Stimulated activated naive CD4-positive, alpha-beta T cell (primary cell): Measurements from ENCODE around the gene CYP8B1.
A peak's percentile ranks its signal among the peaks of the same experiment; 100 is the strongest.
"Not testable (repeated sequence)": the region's sequence is repeated elsewhere in the genome, so short reads cannot be mapped to it uniquely, and the experiment has no call there.

Source experiments
- DNase-seq, 6 experiments: peaks; one replicate each; lab custom pipeline; 2025; lab: John Stamatoyannopoulos, UW

The CYP8B1 gene

DNA sequence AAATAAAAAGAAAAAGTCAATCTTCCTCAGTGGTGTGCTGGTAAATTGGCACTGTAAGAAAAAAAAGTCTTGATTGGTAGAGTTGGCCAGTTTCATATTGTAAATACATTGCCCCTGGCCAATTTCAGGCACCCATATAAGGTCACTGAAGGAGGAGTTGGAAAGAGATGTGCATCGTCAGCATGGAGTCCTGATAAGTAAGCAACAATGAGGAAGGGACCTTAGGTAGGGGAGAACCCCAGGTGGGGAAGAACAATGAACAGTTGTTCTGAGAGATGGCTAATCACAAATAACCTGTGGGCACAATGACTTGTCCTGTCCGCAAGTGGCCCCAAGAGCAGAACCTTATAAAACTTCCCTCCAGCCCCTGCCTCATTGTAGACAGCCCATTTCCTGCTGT is 8.6 kb upstream of the CYP8B1 start:
- no peak for DNase-seq

DNA sequence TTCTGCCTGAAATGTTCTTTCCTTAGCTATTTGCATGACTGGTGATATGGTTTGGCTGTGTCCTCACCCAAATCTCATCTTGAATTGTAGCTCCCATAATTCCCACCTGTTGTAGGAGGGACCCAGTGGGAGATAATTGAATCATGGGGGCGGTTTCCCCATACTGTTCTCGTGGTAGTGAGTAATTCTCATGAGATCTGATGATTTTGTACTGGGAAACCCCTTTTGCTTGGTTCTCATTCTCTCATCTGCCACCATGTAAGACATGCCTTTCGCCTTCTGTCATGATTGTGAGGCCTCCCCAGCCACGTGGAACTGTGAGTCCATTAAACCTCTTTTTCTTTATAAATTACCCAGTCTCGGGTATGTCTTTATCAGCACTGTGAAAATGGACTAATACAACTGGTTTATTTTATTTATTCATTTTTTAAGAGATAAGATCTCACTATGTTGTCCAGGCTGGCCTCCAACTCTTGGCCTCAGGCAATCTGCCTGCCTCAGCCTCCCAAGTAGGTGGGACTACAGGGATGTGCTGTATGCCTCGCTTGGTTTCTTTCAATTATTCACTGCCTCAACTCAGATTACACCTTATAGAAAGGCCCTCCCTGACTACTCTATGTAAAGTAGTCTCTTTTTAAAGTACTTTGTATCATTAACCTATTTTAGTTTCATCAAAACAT is 7.7 kb upstream of the CYP8B1 start:
- DNase-seq, result not testable (repeated sequence)

DNA sequence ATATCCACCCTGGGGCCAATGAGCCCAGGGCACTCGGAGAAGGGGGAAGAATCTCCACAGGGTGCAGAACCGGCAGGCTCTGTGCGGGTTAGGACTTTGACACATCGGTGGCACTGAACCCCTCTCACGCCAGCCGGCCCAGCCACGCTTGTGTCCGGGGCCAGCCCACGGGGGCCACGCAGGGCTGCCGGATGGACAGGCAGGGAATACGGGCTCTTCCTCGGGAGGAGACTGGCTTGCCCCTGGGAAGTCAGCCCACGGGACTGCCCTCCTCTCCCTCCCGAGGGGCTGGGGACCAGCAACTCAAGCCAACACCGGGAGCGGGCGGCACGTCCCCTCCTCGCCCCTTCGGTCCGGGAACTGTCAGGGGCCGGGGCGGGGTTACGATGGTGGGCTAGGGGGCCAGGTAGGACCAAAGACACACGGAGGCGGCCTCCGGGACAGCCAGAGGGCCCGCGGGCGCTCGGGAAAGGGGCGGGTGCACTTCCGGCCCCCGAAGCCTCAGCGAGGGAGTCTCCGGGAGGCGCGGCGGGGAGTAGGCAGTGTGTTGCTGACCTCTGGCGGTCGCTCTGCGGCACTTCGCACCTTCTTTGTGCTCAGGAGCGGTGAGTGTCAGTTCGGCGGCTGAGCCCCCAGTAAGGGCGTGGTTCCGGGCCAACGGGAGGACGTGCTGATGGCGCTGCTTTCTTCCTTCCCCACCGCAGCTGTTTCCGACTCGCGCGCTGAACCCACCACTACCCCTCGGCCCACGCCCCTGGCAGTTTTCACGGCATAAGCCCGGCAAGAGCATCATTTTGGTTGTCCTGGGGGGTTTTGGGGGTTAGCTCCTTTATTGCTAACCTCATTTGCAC is 5.1 kb upstream of the CYP8B1 start:
- DNase-seq, result peak; percentile 77 to 85 (median 80)

DNA sequence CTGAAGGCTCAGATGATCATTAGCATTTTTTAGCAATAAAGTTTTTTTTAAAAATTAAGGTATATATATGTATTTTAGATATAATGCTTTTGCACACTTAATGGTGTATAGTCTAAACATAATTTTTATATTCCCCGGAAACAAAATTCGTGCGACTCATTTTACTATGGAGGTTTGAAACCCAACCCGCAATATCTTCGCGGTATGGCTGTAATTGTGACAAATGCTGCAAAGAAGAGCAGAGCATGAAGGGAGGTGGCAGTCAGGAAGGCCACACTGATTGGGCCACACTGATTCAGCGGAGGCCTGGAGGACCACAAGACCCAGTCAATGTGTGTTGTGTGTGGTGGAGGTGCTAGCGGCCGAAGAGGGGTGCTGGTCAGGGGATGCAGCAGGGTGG is 4.5 kb upstream of the CYP8B1 start:
- no peak for DNase-seq

DNA sequence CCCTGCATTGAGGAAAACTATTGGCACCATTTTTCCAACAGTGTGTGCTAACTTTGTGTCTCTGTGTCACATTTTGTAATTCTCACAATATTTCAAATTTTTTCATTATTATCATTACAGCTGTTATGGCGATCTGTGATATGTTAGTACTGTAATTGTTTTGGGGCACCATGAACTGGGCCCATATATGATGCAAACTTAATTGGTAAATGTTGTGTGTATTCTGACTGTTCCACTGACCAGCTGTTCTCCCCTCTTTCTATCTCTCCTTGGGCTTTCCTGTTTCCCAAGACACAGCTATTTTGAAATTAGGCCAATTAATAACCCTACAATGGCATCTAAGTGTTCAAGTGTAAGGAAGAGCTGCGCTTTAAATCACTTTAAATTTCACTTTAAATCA is 2.2 kb upstream of the CYP8B1 start:
- DNase-seq, result no peak

DNA sequence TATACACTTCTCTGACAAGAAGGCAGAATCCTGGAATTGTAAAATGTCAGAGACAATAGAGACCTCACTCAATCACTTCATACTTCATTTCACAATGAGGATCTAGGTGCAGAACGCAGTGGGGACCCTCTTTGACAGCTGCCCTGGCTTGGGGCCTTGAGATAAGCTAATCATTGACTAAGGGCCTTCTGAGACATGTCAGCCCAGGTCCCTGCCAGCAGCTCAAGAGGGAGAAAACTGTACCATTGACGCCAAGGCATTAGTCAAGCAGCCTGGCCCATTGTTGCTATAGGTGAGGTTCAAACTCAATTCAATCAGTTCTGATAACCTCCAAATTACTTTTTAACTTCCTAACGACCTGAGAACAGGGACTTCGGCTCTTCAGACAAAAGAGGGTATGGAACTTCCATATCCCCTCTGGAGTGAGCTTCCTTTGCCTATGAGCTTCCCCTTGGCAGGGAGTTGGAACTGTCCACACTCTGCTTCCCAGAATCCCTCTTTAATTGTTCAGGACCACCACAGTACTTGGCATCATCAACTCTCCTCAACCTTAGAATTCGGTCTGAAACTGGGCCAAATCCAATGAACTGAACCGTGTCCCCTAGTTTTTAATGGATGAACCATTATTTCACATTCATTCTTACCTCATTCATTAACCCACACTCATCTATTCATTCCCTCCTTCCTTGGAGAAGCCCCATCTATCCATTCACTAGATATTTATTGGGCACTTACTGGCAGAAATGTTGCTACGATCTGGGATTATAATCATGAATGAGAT is 1.5 kb upstream of the CYP8B1 start:
- DNase-seq, result no peak

DNA sequence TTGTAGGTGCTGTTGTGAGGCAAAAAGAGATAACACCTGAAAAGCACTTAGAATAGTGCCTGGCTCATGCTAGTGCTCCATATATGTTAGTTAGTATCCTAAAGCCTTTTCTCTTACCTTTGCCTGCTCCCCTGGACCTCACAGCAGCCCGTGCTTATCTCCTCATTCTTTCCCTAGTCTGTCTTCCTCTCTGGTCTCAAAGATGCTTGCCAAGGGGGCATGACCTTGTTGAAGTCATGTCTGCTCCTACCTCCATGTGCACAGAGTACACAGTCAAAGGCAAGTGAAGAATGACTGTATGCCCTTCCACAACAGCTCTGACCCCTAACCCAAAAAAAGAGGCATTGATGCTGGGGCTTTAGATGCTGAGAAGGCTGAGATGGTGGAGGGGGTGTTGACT is 722 bp upstream of the CYP8B1 start:
- no peak for DNase-seq

DNA sequence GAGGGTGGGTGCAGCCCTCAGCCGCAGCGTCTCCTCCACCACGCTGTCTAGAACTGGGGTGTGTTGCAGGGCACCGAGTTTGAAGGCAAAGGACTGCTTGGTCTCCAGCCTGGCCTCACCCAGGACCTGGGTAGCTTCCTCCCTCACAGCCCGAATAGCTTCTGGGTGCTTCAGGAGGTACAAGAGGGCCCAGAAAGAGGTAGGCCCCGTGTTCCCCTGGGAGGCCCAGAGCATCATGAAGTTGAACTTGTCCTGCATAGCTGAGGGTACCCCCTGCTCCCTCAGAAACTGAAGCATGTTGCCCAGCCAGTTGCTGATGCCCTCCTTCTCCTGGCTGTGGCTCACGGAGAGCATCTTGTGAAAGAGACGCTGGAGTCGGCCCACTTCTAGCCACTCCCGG is 930 bp downstream of the CYP8B1 start:
- DNase-seq, result no peak

DNA sequence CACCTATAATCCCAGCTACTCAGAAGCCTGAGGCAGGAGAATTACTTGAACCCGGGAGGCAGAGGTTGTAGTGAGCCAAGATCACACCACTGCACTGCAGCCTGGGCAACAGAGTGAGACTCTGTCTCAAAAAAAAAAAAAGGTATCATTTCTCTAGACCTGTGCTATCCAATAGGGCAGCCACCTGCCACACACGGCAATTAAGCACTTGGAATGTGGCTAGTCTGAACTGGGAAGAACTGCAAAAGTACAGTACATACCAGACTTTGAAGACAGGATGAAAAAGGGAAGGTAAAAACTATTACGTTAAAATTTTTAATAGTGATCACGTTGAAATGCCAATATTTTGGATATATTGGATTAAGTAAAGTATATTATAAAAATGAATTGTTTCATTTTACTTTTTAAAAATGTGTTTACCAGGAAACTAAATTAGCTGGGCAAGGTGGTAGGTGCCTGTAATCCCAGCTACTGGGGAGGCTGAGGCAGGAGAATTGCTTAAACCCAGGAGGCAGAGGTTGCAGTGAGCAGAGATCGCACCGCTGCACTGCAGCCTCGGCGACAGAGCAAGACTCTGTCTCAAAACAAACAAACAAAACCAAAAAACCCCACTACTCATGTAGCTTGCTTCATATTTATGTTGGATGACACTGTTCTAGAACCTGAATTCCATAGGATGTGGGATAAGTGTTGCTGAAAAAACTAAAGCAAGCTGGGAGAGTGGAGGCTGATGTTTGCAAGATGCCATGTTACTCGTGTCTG is 2.3 kb downstream of the CYP8B1 start:
- no peak for DNase-seq

DNA sequence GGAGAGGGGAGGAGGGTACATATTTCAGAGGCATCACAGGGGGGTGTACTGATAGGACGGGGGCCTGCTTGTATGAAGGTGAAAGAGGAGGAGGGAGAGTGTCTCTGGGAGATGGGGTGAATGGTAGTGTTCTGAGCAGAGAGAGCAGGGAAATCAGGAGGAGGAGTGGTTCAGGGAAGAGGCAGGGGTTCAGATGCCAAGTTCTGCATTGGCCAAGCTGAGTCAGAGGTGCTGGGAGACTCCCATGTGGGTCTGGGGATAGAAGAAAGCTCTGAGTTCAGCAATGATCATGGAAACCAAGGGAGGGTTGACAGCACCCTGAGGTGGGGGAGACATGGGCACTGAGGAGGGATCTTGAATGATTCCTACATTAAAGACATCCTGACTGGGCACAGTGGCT is 3.0 kb downstream of the CYP8B1 start:
- no peak for DNase-seq

DNA sequence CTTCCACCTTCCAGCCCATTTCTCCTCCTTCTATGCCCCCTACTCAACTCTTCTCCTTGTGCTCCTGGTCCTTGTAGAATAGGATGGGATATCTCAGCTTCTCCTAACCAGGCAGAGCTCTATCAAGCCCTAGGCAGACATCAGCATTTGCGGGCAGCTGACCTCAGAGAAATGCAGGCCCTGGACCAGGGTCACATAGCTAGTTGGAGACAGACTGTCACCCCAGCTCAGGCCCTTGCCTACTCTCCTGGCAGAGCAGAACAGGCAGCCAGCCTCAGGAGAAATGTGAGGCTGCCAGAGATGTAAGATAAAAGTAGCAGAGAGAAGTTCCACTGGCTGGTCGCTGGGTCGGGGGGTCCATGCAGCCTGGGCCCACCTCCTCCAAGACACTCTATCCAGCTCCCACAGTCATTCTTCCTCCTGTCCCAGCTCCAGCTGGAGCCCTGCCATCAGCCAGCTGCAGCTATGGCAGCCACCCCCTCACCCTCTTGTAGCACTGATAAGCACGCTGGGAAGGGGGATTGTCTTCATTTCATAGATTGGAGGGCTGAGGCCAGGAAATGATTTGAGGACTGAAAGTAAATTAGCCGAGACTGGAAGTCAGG is 4.0 kb downstream of the CYP8B1 start:
- no peak for DNase-seq

DNA sequence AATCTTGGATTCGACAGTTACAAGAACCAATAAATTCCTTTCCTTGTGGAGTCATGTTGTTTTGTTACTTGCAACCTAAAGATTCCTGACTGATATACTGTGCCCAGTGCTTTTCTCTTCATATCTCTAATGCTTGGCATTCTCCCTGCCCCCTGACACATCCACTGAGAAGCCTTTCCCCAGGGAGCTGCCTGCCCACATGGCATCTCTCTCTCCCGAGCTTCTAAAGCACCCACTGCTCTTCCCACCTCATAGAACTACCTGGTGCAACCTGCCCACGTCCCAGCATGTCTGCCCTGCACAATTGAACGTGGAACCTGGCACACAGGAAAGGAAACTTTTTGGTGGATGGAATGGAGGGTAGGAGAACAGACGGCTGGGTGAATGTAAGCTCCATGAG is 6.8 kb downstream of the CYP8B1 start:
- no peak for DNase-seq

DNA sequence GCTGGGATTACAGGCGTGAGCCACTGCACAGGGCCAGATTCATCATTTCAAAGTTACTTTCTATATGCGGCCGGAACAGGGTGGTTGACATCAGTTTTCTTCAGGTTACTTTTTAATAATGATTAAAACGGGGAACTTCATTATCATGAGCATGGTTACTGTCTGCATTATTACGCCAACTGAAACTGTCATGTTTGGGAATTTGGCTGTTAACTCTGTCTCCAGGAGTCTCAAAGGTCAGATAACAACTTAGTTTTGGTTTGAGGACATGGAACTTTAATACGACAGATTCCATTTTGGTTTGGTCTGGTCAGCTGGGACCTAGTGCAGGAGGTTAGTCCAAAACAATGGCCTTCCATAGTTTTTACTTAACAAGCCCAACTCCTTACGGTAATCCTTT is 8.5 kb downstream of the CYP8B1 start:
- DNase-seq, result no peak

DNA sequence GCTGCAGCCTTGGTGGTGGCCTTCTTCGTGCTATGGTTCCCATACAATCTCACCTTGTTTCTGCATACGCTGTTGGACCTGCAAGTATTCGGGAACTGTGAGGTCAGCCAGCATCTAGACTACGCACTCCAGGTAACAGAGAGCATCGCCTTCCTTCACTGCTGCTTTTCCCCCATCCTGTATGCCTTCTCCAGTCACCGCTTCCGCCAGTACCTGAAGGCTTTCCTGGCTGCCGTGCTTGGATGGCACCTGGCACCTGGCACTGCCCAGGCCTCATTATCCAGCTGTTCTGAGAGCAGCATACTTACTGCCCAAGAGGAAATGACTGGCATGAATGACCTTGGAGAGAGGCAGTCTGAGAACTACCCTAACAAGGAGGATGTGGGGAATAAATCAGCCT is 10.4 kb downstream of the CYP8B1 start:
- no peak for DNase-seq

DNA sequence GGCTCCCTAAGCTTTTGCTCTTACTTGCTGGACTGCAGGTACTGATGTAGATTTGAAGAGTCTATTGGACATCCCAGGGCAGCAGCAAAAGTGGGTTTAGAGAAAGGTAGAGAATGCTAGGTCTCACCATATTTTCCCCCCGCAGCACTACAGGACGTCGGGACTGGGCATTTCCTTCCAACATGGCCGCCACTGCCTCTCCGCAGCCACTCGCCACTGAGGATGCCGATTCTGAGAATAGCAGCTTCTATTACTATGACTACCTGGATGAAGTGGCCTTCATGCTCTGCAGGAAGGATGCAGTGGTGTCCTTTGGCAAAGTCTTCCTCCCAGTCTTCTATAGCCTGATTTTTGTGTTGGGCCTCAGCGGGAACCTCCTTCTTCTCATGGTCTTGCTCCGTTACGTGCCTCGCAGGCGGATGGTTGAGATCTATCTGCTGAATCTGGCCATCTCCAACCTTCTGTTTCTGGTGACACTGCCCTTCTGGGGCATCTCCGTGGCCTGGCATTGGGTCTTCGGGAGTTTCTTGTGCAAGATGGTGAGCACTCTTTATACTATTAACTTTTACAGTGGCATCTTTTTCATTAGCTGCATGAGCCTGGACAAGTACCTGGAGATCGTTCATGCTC is 11.2 kb downstream of the CYP8B1 start:
- no peak for DNase-seq

DNA sequence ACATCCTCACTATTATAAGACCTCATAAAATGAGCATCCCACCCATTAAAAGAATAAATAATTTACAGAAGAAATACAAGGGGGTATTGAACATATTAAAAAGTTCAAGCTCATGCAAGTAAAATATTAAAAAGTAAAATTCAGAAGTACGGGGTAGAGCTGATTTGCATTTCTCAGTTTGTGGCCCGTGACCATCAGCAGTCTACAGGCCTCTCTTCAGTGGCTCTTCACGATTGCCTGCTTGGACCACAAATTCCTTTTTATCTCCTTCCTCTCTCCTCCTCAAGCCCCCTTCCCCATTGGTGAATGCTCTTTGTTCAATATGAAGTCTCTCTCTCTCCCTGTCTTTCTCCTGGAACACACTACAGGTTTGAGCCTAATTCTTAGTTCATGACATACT is 19.1 kb downstream of the CYP8B1 start:
- DNase-seq, result no peak

DNA sequence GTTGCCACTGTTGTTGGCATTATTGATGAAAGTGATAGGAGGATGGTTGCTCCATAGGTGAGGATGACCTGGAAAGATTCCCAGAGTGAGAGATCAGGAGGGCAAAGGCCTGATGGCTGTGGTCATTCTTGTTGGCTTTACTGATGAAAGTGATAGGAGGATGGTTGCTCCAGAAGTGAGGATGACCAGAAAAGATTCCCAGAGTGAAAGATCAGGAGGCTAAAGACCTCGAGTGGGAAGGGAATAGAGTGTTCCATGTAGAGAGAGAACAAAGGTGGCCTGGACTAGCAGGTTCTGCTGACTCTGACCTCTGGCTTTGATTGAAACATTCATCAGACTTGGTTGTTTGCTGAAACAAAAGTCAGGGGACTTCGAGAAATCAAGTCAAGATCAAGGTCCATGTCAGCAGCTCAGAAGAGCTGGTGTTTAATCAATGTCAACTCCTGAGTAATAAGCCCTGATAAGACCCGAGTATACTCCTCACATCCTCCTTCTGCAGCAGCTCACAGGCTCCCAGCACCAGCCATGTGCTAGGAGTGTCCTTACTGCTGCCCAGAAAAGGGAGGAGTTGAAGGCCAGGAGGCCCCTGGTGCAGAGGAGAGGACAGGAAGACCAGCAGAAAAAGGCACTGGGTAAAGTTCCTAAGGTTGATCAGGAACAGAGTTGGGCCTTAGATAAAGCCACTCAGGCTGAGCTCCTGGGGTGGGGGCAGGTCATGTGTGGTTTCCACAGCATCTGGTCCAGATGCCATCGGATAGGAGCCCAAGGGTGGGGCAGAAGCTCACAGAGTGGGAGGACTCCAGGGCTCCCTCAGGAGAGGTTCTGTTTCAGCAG is 19.9 kb downstream of the CYP8B1 start:
- no peak for DNase-seq

DNA sequence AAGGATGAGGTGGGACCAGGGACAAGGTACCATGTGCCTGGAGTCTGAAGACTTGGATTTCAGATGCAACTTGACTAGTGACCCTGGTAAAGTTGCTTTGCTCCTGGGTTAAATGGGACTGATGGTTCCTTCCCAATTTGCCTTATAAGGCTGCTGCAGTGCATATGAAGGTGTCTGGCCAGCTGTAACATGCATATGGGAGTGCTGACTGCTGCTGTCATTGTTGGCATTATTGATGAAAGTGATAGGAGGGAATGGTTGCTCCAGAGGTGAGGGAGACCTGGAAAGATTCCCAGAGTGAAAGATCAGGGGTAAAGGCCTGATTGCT is 20.5 kb downstream of the CYP8B1 start:
- DNase-seq, result no peak

DNA sequence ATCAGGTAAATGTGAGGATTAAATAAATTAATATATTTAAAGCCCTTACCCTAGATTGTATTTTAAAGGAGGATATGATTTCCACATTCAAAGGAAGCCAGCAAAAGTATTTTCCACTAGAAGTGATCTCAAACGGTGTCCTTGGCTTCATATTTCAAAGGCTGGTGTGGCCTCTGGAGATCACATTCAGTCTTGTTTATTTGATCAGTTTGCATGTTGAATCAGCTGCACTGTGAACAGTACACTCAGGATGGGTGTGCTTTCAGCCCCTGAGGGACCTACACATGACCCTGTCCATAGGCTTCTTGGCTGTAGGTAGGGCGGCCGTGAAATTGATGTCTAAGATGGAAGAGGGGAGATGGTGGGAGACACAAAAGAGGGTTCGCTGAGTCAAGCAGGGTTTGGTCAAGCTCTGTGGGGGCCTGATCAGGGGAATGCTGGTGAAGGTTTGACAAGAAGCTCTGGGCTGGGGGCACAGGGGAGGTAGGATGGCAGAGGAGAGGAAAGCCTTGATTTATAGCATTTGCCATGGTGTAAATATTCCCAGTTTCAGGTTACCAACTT is 21.9 kb downstream of the CYP8B1 start:
- no peak for DNase-seq

DNA sequence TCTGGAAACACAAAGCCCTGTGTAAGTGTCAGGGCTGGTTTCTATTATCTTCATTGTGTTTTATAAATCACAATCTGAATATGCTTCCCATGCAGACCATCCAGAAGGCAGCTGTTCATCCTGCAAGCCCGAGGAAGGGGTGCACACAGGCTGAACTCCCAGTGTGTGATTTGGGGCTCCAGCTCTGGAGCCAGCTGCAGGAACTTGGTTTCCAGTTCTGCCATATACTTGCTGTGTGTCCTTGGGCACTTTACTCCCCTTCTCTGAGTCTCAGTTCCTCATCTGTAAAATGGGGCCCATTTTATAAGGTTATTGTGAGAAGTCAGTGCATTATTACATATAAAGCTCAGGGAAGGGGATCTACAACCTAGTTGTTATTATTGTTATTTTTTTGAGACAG is 22.6 kb downstream of the CYP8B1 start:
- no peak for DNase-seq
